Fibroblast of lung (primary cell): ENCODE measurements around the gene ATP11A.

Experiments
- EZH2 ChIP-seq: IDR thresholded peaks from 2 replicates; pipeline ENCODE4 v1.5.1; 2012; ENCODE audit warnings: low read length, control low read depth, mild to moderate bottlenecking; ENCODE audit errors: missing control alignments
- TF ChIP-seq, protein P1 (sequence below), 2 donors: IDR thresholded peaks in 1 of 2; conservative IDR thresholded peaks in 1 of 2; 1 replicate in 1 of 2; 2 replicates in 1 of 2; pipeline ENCODE4 v1.5.1; 2011 to 2012; ENCODE audit warnings: low read length in 2 of 2, control low read depth in 1 of 2, inconsistent platforms in 1 of 2, low read depth in 1 of 2, mild to moderate bottlenecking in 1 of 2

DNA sequence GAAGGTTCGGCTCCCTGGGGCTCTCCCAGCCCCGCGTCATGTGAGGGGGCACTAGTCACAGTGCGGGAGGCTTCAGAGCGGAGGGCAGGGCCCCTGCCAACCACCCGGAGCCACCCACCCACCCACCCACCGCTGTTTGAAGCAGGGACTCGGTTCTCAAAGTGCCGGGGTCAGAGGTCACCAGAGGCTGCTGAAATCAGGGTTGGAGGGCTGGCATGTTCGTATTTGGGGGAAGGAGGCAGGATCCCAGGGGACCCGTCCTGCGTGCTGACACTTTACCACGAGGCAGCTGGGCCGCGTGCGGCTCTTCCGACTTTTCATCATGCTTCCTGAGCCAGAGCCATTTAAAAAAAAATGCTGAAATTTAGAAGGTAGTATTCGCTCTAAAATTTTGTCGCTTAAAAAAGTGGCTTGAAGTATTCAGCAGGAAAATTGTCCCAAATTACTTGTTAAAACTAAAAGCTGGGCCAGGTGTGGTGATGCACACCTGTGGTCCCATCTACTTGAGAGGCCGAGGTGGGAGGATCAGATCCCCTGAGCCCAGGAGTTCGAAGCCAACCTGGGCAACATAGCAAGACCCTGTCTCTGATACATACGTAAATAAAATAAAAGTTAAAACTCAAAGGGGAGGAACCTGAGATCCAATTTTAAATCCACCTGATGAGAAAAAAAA lies 21.2 kb downstream of the ATP11A start:
- TF ChIP-seq, protein P1, sequence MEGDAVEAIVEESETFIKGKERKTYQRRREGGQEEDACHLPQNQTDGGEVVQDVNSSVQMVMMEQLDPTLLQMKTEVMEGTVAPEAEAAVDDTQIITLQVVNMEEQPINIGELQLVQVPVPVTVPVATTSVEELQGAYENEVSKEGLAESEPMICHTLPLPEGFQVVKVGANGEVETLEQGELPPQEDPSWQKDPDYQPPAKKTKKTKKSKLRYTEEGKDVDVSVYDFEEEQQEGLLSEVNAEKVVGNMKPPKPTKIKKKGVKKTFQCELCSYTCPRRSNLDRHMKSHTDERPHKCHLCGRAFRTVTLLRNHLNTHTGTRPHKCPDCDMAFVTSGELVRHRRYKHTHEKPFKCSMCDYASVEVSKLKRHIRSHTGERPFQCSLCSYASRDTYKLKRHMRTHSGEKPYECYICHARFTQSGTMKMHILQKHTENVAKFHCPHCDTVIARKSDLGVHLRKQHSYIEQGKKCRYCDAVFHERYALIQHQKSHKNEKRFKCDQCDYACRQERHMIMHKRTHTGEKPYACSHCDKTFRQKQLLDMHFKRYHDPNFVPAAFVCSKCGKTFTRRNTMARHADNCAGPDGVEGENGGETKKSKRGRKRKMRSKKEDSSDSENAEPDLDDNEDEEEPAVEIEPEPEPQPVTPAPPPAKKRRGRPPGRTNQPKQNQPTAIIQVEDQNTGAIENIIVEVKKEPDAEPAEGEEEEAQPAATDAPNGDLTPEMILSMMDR (conservative IDR thresholded peaks at IDR 0.05 in 1 of 2, IDR thresholded peaks at IDR 0.05 in 1 of 2; ENCODE audit: low read depth in 1 of 2, low read length in 2 of 2) = no peak
- TF ChIP-seq EZH2 = no peak
